Measurements from ENCODE around the gene LNX1.

LNX1 gene

GRCh38 chr4:53599632-53600031 lies 8.3 kb upstream of the LNX1 start:
- no peak for DNase-seq (ENCODE audit: low read depth in 2 of 2)

DNA sequence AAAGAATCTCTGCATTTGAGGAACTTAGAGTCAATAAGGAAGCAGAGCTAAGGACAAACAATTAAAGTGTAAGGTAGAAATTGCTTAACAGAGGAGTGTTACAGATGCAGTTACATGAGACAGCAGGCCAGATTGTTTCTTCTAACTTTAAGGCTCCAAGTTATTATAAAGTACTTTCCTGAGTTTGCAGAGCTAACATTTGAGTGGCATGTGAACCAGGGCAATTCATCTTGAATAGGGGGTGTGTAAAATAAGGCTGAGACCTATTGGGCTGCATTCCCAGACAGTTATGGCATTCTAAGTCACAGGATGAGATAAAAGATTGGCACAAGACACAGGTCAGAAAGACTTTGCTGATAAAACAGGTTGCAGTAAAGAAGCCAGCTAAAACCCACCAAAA lies 7.6 kb upstream of the LNX1 start:
- DNase-seq (ENCODE audit: low read depth in 2 of 2) = no peak

DNA sequence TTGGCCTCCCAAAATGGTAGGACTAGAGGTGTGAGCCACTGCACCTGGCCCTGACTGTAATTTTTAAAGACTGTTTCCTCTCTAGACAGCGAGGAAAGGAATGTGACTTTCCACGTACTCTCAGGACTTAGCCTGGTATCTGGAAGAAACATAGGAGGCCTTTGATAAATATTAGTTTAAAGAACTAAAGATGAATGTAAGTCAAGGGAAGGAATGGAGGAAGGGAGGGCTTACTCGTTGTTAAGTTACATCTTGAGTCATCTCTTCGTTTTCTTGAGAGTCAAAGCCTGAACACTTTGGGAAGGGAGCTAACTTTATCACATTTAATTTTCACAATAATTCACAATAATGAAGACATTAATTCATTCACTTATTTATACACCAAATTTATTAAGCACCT lies 7.2 kb upstream of the LNX1 start:
- no peak for DNase-seq (ENCODE audit: low read depth in 2 of 2)

GRCh38 chr4:53596901-53597300 lies 5.6 kb upstream of the LNX1 start:
- no peak for DNase-seq (ENCODE audit: low read depth in 2 of 2)

DNA sequence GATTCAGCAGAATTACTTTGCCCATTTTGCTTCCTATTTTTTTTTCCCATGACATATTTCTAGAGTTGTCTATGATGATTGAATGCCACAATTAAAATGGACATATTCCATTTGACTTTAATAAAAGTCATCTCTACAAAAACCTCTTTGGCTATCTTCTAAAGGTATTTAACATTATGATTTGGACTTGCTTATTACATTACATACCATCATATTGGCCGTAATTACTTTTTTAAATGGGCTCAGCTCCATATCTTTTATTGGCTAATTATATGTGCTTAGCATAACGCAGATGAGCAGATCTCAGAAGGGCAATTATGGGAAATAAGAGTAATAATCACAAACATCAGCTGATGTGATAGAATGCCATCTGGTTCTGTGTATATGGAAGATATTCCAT lies 4.5 kb upstream of the LNX1 start:
- no peak for DNase-seq (ENCODE audit: low read depth in 2 of 2)

DNA sequence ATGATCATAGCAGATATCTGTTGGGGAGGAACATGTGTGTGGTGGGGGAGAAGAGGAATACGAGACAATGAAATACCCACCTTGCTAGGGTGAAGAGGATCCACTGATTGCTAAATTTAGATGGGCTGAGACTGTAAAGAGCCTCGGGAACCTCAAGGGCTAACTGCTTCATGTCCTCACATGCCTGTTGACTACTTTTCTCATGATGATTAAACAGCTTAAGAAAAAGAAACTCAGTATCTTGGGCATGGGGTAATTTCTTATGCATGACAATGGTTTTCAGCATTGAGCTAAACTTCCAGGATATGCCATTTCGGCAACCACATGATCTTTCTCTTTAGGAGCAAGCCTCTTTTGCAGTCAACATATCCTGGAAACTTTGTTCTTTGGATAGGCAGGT lies 3.9 kb upstream of the LNX1 start:
- DNase-seq (ENCODE audit: low read depth in 2 of 2) = no peak

DNA sequence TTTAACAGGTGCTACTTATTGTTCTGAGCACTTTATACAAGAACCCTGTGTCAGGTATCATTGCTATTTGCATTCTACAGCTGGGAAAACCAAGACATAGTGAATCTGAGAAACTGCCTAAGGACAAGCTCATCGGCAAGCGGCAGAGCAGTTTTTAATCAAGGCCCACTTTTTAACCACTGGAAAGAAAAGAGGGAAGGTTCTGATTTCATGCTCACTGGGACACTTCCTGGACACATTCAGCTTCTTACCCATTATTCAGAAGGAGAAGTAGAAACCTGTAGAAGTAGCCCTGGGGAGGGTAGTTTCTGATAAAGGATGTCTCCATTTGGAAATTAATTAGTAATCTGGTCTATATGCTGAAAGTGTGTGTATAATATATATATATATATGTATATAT lies 2.5 kb upstream of the LNX1 start:
- no peak for DNase-seq (ENCODE audit: low read depth in 2 of 2)

- no peak for DNase-seq (ENCODE audit: low read depth in 2 of 2)
Observed at GRCh38 chr4:53592686-53593501, 1.6 kb upstream of the LNX1 start.

DNA sequence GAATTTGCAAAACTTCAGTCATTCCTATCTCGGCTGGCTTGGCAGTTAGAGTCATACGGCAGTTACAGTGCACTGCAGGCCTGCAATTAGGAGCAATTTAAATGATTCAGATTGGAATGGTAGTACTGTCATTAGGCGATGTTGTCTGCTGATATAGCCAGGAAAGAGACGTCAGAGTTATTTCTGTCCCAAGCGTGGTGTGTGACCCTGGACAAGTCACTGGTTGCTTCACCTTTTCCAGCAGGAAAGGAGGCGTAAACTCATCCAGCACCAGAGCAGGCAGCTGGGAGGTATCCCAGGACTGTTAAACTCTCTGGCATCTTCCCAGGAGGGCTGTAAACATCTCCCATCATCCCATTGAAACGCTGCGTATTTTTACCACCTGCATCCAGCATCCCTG lies 836 bp upstream of the LNX1 start:
- no peak for DNase-seq (ENCODE audit: low read depth in 2 of 2)

DNA sequence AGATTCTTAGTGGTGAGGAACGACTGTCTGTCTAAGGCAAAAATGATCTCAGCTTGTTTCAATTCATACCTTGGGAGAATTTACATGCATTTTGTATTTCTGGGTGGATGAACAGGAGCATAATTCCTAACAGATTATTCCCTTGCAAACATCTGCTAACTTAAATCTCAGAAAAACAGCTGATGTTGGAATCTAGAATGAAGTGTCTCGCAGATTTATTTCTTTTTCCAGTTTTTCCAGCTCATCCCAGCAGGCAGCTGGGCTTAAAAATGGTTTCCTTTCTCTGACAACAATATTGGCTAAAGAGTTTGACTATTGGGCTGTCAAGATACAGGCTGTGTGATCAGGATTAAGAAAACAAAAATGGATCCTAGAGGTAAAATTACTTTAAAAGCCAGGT lies 1.1 kb downstream of the LNX1 start:
- DNase-seq (ENCODE audit: low read depth in 2 of 2) = no peak

DNA sequence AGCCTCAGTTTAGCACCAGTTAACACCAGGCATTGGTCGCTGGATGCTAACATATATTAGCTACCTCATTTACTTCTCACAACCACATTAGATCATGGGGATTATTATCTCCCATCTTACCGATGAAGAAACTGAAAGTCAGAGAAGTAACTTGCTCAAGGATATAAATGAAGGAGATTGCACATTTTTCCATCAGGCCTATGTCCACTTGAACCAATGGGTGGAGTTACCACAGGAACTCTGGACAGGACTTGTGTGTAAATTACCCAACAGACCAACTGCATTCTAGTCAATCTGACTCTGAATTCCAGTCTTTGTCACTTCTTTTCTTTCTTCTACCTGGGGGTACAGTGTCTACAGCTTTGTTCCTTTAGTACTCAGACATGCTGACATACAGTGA lies 1.8 kb downstream of the LNX1 start:
- DNase-seq (ENCODE audit: low read depth in 2 of 2) = no peak

DNA sequence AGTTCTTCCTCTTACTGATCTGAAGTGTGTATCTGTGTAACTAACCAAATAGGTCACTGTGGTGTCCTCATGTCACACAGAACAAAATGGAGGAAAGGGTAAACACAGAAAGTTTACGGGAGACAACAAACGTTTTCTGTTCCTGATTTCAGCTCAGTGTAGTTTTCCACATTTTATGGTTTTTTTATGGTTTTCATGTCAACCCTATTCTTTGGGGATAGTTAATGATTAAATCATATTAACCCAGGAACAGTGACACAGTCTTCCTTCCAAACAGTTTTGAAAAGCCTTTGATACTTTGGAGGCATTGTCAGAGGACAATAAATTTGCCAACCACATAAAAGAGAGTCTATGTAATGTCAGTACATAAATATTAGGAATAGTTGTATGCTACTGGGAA lies 4.2 kb downstream of the LNX1 start:
- DNase-seq (ENCODE audit: low read depth in 2 of 2) = no peak

DNA sequence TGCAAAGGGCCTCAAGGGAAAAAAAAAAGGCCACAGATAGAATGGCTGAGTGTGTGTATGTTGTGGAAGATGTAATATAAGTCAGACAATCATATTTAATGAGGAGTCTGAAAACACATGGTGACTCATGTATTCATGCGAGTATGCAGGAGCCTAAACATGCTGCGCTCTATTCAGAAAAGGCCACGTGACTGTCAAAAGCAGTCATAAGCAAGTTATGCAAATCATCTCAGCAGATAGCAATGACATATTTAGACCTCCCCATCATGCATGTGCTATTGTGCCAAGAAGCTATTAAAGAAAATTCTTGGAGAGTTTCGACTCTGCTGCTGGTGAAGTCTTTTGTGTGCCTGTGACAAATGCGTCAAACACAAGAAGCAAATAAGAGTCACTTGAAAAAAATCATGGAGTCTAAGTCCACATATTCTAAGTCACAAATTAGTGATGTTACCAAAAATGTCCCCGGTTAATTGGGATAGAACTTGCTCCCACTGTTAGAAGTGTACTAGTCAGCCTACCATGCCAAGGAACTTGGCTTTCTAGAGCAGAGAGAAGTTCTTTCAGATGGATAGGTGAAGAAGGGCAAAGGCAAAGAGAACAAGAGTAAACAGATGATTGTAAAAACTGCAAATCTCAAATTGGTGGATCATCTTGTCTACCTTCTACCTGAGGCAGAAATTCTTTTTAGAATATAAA lies 5.0 kb downstream of the LNX1 start:
- DNase-seq (ENCODE audit: low read depth in 2 of 2) = no peak

- no peak for DNase-seq (ENCODE audit: low read depth in 2 of 2)
Observed at GRCh38 chr4:53584658-53585057, 6.6 kb downstream of the LNX1 start.

- DNase-seq (ENCODE audit: low read depth in 2 of 2) = no peak
Observed at GRCh38 chr4:53583513-53583912, 7.8 kb downstream of the LNX1 start.

GRCh38 chr4:53582194-53582593 lies 9.1 kb downstream of the LNX1 start:
- DNase-seq (ENCODE audit: low read depth in 2 of 2) = no peak

DNA sequence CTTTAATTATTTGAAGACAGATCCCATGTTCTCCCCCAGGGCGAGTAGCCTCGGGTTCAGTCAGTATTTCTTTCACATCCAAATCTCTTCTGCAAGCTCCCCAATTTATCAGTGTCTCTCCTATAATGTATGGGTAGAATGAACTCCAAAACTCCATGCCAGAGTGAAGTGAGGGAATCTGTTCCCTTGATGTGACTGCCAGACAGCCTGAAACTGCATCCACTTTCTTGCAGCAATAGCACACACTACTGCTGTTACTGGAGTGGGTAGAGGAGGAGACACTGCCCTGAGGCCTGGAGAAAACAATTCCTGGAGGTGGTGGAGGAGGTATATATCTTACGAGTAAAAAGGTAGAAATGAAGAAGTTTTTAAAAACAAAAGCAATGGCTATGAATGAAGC lies 11.0 kb downstream of the LNX1 start:
- no peak for DNase-seq (ENCODE audit: low read depth in 2 of 2)

DNA sequence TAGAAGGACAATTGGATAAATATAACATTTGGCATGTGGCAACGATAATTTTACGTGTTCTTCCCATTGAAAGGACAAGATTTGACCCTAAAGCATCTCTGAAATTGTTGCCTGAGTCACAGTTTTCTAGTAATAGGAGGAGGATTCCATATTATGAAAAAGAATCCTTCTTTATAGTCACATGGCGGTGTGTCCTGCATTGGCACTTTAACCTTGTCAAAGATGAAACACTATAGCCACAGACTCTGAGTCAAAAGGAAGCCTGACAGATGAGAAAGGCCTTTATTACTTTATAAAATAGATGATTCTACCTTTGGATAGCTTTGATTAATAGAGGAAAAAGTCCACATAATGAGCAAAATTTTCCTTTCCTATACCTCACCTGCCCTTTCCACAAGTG lies 11.5 kb downstream of the LNX1 start:
- no peak for DNase-seq (ENCODE audit: low read depth in 2 of 2)

DNA sequence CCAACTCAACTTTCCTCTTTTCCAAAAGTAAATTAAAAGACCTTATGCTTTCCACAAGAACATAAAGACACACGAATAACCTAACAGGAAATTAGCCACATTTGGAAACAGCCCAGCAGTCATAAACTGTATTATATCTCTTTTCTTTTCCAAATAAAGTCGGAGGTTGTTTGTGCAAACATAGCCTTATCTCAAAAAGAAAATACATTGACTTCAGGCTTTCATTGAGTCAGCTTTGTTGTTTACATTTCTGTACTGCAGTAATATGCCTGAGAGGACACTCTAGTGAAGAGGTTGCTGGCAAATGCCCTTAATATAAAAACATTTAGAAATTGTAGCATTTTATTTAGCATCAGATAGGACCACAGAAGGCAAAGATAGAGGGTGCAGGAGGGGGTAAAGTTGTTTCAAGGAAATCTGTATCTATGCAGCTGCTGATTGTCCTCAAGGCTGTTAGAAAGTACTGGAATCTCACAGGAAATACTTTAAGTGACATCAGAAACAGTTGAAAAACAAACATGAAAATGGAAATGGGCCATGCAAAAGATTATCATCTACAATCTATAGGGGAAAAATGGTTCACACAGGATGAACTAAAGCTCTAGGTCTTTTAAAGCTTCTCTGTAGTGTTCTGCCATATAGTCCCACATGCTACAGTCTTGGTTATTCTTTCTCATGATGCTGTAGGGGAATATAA lies 14.5 kb downstream of the LNX1 start:
- no peak for DNase-seq (ENCODE audit: low read depth in 2 of 2)

DNA sequence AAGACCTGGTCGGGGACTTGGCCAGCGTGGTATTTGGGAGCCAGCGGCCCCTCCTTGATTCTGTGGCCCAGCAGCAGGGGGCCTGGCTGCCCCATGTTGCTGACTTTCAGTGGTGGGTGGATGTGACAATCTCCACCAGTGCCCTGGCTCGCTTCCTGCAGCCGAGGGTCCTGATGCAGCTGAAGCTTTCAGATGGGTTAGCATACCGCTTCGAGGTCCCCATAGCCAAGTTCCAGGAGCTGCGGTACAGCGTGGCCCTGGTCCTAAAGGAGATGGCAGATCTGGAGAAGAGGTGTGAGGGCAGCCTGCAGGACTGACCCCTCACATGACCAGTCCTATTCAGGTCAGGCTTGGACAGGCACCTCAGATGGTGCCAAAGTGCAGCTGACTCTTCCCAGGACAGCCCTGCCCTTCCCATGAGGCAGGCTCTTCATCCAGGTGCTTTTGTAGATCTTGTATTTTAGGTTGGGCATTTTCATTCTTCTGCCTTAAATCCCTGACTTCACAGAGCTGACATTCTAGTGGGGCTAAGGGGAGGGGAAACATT lies 15.1 kb downstream of the LNX1 start:
- DNase-seq (ENCODE audit: low read depth in 2 of 2) = no peak

GRCh38 chr4:53575552-53575951 lies 15.7 kb downstream of the LNX1 start:
- DNase-seq (ENCODE audit: low read depth in 2 of 2) = no peak

GRCh38 chr4:53574528-53574927 lies 16.8 kb downstream of the LNX1 start:
- no peak for DNase-seq (ENCODE audit: low read depth in 2 of 2)

DNA sequence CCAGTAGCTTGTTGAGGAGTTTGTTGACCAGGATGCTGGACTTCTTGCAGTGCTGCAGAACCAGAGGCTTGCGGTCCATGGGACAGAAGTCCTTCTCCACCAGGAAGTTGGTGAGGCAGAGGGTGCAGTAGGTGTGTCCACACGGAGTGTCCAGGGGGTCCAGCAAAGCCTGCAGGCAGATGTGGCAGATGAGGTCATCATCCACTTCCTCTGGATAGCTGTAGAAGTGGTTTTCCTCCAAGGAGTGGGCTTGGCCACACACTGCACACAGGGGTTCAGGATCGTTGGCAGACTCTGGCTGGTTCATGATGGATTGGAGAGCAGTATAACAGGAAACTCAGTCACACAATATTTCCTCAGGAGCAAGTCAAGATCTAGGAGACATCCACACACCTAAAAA lies 17.6 kb downstream of the LNX1 start:
- DNase-seq (ENCODE audit: low read depth in 2 of 2) = no peak

Measured in stimulated activated CD4-positive, alpha-beta T cell treated with anti-CD3 and anti-CD28 coated beads, Interleukin-4, amount 100 ng/mL, for 48 hours (primary cell).